Chondrocyte (in vitro differentiated cells): Measurements from ENCODE around the gene TMTC1. TPM values are rescaled to one million over a fixed set of nuclear protein-coding genes. Genes with fewer than 3 reads are reported as not detected.

ENCODE experiments used
- DNase-seq: peaks from one replicate; pipeline ENCODE4 v3.0.0; 2021; ENCODE audit warnings: mixed read lengths, low spot score
- H3K27ac Mint-ChIP-seq: one replicate; pipeline ENCODE4 v1.8.0; 2021; ENCODE audit warnings: mild to moderate bottlenecking, moderate library complexity, mixed read lengths; ENCODE audit not compliant: unreplicated experiment
- H3K27me3 Mint-ChIP-seq: 2 replicates; pipeline ENCODE4 v1.8.0; 2021; ENCODE audit warnings: low read depth, mixed read lengths
- H3K36me3 Mint-ChIP-seq: 2 replicates; pipeline ENCODE4 v1.8.0; 2021; ENCODE audit warnings: low read depth, mixed read lengths
- H3K4me1 Mint-ChIP-seq: 2 replicates; pipeline ENCODE4 v1.8.0; 2021; ENCODE audit warnings: low read depth, mild to moderate bottlenecking, mixed read lengths
- H3K4me3 Mint-ChIP-seq: one replicate; pipeline ENCODE4 v1.8.0; 2021; ENCODE audit warnings: mild to moderate bottlenecking, moderate library complexity, mixed read lengths; ENCODE audit not compliant: unreplicated experiment
- H3K9me3 Mint-ChIP-seq: 2 replicates; pipeline ENCODE4 v1.8.0; 2021; ENCODE audit warnings: low read depth, mixed read lengths
- CTCF ChIP-seq: fragments of 200-600 bp; sonication (generic); IDR thresholded peaks from 2 replicates; pipeline ENCODE4 v1.5.0; 2021; ENCODE audit warnings: antibody characterized with exemption, mild to moderate bottlenecking, moderate library complexity
- total RNA-seq: library from RNA; stranded (reverse); gene quantifications from 3 replicates; pipeline ENCODE4 v1.2.1, GENCODE V29; 2021

The TMTC1 gene
- total RNA-seq, 1 donor from 2014 or later, result 25.2 TPM

GRCh38 chr12:29521951-29522350 is 261.8 kb downstream of the TMTC1 start:
- Mint-ChIP-seq H3K4me3 (no peak overlapping the region), H3K4me1 (peaks cover 23% of the 10 kb centered on the region), H3K36me3 (no peaks in the 10 kb centered on the region), H3K9me3 (no peaks in the 10 kb centered on the region), H3K27me3 (no peaks in the 10 kb centered on the region), H3K27ac (no peak overlapping the region)
- no peak for DNase-seq
- no peak for TF ChIP-seq CTCF

GRCh38 chr12:29519585-29520182 is 264.1 kb downstream of the TMTC1 start:
- peak; percentile 92 for TF ChIP-seq CTCF
- Mint-ChIP-seq H3K36me3 (peaks cover 8% of the 10 kb centered on the region), H3K27ac (no peak overlapping the region), H3K27me3 (no peaks in the 10 kb centered on the region), H3K4me3 (no peak overlapping the region), H3K4me1 (peaks cover 26% of the 10 kb centered on the region), H3K9me3 (no peaks in the 10 kb centered on the region)
- DNase-seq, result no peak

- Mint-ChIP-seq H3K27me3 (no peaks in the 10 kb centered on the region), H3K27ac (no peak overlapping the region), H3K36me3 (peaks cover 17% of the 10 kb centered on the region), H3K4me1 (peaks cover 18% of the 10 kb centered on the region), H3K9me3 (no peaks in the 10 kb centered on the region), H3K4me3 (no peak overlapping the region)
- TF ChIP-seq CTCF, result no peak
- DNase-seq, result no peak
These were observed 265.3 kb downstream of the TMTC1 start for GRCh38 chr12:29518407-29518806.

GRCh38 chr12:29517264-29517663 is 266.5 kb downstream of the TMTC1 start:
- Mint-ChIP-seq H3K9me3 (no peaks in the 10 kb centered on the region), H3K36me3 (peaks cover 17% of the 10 kb centered on the region), H3K4me3 (no peak overlapping the region), H3K4me1 (peaks cover 17% of the 10 kb centered on the region), H3K27me3 (no peaks in the 10 kb centered on the region), H3K27ac (no peak overlapping the region)
- peak; percentile 35 for TF ChIP-seq CTCF
- no peak for DNase-seq

GRCh38 chr12:29516431-29516875 is 267.3 kb downstream of the TMTC1 start:
- no peak for TF ChIP-seq CTCF
- H3K27ac Mint-ChIP-seq, result no peak overlapping the region
- H3K27me3 Mint-ChIP-seq, result no peaks in the 10 kb centered on the region
- H3K36me3 Mint-ChIP-seq, result peaks cover 17% of the 10 kb centered on the region
- H3K4me3 Mint-ChIP-seq, result no peak overlapping the region
- H3K4me1 Mint-ChIP-seq, result peaks cover 11% of the 10 kb centered on the region
- DNase-seq, result no peak
- no peaks in the 10 kb centered on the region for H3K9me3 Mint-ChIP-seq
